GM19193 (cell line): ENCODE measurements around the gene ARPP21.

ENCODE experiments used
- POLR2A ChIP-seq: IDR thresholded peaks from 4 replicates; pipeline ENCODE4 v1.6.1; 2011; ENCODE audit not compliant: insufficient read depth, insufficient read length; ENCODE audit errors: extremely low read depth

The ARPP21 gene

DNA sequence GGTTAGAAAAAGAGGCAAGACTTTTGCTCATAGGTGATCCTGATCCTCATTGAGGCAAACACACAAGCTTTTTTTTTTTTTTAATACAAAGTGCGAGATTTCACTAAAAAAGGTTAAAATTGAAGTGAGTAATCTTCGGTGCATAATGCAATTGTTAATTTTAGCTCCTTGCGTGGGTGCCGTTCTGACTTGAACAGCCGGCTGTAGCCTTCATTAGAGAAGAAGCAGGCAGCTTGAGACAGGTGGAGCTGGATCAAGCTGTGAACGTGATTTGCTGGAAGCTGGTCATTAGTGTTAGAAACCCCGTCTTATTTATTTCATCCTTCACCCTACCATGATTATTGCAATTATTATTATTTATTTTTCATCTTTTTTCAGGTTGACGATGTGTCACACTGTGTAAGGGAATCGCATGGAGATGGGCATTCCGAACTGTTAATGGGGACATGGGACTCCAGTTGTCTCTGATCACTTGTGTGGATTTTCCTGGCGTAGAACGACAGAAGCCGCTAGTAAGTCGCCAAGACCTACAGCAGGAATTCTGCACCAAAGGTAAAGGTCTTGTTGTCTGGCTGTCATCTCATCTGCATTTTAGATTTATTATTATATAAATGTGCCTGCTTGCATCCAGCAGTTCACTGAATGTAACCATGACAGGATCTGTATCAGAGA lies 40.2 kb downstream of the ARPP21 start:
- no peak for TF ChIP-seq POLR2A

DNA sequence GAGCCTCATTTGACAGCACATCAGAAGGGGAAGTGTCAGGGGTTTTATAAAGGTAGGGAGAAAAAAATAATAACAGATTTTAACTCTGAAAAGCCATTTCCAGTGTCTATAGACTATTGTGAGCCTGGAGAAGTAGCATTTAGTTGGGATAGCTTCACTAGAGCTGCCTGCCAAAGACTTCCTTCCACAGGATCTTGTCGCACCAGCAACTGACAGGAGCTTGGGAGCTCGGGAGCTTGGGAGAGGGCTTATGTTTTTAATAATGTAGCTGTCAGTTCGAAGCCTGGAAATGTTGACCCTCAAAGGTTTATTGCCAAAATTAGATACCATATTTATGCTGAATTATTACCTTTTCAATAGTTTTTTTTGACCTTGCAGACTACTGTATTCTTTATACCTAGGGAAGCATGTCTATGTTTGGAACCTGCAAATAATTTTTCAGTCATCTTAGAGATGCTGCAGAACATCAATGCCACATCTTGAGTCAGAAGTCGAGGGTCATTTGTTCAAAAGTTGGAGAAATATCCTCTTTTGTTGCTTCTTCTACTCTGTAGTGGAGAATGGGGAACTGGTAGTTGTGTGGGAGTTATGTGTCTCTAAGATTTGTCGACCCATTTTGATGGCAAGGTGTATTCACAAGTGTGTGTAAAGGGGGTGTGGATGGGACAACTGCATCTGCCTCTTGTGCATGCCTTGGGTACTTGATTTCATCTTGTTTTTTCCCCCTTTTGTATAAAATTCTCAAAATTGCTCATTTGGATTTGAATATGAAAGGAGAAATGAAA lies 41.7 kb downstream of the ARPP21 start:
- TF ChIP-seq POLR2A: no peak

DNA sequence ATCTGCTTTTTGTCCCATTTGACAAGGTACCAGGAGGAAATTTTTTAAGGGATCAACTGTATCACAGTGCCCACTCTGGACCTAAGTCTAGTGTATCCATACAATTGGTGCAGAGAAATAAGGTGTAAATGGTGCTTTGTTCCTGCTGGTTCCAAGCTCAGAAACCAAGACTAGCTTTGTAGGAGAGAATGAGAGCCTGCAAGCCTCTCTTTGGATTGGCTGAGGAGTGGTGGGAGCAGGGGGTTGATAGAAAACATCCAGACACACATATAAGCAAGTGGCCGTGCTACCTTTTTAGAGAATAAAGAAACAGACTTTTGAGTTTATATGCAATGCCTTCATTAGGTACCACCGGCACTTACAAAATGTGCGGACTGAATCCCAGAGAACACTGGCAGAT lies 45.8 kb downstream of the ARPP21 start:
- no peak for TF ChIP-seq POLR2A

DNA sequence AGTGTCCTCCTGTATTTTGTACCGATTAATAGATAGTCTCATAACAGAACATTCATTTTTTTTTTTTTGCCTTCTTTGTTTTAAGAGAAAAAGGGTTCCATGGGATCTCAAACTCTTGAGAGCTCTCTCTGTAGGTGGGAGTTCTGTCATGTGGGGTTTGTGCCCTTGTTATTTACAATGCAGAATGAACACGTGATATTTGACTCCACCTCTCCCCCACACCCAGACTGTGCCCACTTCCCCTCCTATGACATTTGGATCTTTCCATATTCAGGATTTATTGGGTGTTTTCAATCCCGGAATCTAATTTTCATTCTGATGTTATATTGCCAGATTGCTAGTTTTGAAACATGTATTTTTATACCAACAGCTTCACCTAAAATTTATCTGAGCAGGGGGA lies 49.5 kb downstream of the ARPP21 start:
- no peak for TF ChIP-seq POLR2A

DNA sequence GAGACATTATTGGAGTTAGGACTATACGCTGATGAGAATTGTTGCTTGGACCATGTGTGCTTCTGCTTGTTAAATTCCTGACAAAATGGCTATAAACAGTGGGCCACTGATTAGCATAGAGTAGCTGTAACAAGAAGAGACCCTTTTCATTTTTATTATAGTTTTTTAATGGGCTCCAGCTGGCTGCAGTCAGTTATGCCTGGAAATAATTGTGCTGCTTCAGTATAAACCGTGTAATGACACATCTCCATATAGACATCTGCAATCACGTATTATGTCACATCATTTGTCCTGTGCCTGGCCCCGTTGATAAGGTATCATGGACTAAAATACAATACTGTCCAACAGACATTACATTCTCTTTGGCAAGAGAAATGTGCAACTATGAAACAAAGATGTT lies 50.9 kb downstream of the ARPP21 start:
- TF ChIP-seq POLR2A: no peak

DNA sequence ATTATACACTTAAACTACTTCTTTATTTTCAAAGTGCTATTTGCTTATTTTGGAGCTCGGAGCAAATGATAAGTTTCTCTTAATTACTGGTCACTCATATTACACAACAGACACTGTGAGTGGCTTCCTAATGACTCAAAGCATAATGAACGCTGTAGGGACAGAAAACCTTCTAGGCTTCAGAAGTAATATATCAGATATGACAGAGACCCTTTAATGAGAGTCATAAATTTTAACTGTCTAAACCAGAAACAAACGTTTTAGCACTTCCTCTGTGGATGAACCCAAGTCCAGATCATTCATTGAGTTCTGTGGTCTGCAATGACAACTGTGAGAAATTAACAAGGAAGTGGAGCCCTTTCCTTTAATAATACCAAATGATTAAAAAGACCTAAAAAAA lies 66.6 kb downstream of the ARPP21 start:
- TF ChIP-seq POLR2A: no peak

DNA sequence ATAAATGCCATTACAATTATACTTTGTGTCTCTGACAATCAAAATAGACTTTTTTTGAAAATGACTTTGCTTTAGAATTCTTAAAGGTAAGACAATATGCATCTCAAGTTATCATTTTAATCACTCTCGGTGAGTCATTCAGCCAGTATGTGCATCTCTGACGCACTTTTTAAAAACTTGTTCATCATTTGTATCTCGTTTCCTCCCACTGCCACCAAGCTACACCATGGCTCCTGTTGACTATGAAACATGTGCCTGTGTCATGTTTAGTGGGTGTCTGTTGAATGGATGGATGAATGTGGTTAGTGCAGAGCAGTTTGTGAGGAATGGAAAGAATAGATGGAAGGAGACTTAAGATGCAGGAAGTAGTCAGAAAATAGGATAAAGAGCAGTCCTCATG lies 68.6 kb downstream of the ARPP21 start:
- TF ChIP-seq POLR2A: no peak

DNA sequence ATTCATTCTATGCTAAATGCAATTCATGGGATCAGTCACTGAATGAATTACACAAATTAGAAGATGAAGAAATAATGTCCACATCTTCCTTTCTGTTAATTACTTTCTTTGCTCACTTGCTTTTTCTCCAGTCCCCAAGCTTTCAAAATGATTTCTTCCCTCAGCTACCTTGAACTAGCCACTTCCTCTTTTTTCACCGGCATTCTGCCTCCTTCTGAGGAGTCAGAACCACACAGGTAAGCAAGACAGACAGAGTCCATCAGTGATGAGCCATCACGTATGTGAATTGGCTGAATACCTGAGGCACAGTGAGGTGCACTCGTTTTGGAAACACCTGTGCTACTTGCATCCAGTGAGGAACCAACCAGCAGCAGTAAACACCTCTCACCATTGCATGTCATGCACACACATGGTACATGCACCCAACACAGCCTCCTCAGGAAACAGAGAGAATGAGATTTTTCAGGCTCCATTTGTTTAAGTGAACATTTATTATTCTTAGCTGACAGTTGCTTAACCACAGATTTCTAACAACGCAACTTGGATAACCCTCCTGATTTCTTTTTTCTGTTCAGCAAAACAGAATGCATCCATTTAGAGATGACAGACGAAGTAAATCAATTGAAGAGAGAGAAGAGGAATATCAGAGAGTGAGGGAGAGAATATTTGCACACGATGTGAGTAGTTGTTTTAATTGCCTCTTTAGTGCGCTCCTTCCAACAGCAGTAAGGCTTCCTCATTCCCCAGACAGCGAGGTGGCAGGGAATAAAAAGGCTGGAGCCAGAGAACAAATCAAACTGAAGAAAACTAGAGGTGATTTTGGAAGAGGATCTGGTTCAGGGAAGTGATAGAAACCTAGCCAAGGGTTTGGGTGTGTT lies 69.3 kb downstream of the ARPP21 start:
- no peak for TF ChIP-seq POLR2A

DNA sequence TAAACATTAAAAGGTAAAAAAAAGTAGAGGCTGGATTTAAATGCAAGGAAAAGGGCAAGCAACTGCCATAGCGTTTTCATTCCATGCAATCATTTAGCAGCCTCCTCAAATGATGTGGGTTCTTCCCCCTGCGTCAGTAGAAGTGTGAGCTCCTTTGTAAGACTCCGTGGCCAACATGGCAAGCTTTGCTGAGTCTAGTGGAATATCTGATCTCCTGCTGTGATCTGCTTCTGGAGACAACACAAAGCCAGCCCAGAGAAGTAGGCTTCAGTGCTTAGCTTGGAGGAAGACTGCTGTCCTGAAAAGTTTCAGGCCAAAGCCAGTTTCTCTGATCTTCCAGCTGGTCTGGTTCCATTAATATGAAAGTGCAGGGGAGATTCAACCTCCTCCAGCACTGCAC lies 70.4 kb downstream of the ARPP21 start:
- no peak for TF ChIP-seq POLR2A

DNA sequence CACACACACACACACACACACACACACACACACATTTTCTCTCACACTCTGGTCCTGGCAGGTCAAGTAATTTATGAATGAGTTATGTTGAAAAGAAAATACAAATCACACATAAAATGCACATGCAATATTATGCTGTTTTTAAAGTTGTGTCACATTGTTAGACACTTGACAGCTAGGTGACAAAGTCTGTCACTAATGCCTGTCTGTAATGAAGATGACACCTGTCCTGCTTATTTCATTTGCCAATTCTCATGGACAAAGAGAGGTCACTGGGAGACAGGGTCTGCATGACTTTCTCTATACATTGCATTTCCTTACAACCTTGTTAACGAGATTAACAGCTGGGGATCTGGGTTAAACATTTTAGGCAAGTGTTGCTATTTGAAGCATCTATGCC lies 71.2 kb downstream of the ARPP21 start:
- no peak for TF ChIP-seq POLR2A

DNA sequence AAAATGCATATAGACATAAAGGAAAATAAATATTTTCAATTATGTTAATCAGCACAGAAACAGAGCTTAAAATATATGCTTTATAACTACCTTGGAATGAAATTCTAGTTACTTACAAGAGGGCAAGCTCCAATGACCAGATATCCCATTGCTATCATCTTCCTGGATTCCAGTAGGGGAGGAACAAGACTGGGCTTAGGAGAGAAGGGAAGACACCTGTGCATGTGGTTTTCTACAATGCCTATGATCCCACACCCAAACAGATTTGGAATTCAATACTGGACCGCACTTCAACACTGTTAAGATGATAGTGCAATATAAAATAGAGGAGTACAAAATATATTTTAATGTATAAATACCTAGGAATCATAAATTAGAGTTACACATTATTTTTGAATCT lies 79.6 kb downstream of the ARPP21 start:
- no peak for TF ChIP-seq POLR2A

DNA sequence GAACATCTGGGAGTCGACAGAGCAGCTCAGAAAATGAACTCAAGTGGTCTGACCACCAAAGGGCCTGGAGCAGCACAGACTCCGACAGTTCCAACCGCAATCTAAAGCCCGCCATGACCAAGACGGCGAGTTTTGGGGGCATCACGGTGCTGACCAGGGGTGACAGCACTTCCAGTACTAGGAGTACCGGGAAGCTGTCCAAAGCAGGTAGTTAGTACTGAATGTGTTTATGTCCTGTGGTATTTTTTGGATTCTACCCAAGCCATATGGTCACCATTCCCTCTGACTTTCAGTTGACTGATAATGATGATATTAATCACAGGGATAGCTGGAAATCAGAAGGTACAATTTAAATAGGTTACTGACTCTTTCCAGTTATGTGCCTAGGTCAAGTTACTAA lies 82.3 kb downstream of the ARPP21 start:
- TF ChIP-seq POLR2A: no peak

DNA sequence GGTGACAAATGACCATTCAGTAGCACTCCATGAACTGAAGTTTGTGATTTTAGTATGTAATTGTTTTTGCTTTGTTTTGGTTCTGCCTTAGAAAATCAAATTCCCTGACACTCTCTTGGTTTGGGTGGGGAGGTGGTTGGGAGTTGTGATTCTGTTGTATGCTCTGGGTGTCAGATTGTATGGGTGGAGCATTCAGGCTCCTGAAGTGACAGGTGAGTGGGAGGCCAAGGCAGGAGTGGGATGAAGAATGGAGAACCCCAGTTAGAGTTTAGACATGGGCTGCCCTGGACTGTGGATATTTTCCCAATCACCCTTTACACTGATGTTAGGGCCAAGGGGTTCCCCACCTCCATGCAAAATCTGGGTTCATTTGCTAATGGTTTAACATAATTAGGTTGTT lies 83.6 kb downstream of the ARPP21 start:
- no peak for TF ChIP-seq POLR2A

DNA sequence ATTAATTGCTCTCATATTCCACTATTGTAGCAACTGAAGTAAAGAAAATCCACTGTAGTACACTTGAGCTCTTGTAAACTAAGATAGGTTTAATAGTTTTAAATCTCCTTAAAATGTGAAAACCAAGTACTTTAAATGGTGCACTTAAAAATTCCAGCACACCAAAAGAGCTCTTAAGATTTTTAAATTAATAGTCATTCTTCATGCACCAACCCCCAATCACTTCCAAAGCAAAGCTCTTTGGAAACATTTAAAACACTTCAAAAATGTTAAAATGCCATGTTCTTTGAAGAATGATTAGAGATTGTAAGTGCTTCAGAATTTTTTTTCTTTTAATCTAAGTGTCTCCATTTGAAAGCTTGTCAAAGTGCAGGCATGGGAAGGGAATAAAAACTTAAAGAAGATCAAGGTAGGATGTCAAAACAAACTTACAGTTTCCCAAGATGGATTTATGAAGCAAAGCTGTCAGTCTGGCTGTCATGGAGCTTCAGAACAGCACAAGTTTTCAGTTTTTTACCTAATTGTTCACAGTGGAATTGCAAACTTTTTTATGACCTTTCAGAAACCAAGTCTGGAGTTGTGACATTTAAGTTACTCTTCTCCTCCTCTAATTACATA lies 84.3 kb downstream of the ARPP21 start:
- TF ChIP-seq POLR2A: no peak

DNA sequence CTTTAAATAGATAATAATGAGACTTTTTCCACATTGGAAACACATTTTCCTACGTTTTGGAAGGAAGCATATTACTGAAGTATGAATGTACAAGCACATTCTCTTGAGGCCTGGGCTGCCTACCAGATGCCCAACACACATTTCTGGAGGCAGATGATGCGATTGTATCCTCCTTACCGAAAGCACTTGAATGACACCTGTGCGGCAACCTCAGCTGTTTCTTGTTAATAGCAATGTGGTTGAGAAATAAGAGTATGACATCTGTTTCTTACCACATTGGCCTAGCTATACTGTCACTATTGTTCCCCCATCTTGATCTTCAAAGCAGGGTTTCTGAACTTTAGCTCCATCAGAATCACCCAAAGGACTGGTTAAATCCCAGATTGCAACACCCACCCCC lies 84.8 kb downstream of the ARPP21 start:
- TF ChIP-seq POLR2A: no peak
